Thyroid gland (tissue), 4 donors: ENCODE measurements around the gene LMBR1.

Experiments
- CTCF ChIP-seq, 6 experiments: fragments of 200-600 bp in 3 of 6; fragments of 450-650 bp in 3 of 6; sonication (generic) in 3 of 6; IDR thresholded peaks; one replicate each; pipeline ENCODE4 v1.5.1; 2016 to 2019; ENCODE audit warnings: antibody characterized with exemption in 6 of 6, mild to moderate bottlenecking in 2 of 6, inconsistent platforms in 1 of 6, moderate library complexity in 1 of 6
- POLR2A ChIP-seq, 2 donors: fragments of 450-650 bp; IDR thresholded peaks; one replicate each; pipeline ENCODE4 v1.6.1; 2017; ENCODE audit warnings: antibody characterized with exemption in 2 of 2, mild to moderate bottlenecking in 2 of 2, moderate library complexity in 1 of 2

DNA sequence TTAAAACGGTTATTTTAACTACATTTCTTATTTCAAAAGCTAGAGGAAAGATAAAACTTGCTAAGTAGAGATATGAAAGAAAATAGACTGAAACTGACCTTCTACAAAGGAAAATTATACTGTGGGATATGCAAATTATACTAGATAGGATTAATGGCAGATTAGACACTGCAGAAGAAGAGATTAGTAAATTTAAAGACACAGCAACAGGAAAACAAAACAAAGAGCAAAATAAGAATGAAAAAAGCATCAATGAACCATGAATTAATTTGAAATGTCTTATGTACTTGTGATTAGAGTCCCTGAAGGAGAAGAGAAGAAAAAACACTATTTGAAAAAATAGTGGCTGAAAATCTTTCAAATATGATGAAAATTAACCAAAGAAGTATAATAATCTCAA is 200.1 kb downstream of the LMBR1 start:
- TF ChIP-seq CTCF (IDR thresholded peaks at IDR 0.05) (no peak), POLR2A (IDR thresholded peaks at IDR 0.05) (no peak)
